Neuronal stem cell (in vitro differentiated cells): ENCODE data around the gene ZNF485.

Experiments used
- DNase-seq: peaks from one replicate; pipeline ENCODE4 v3.0.0-alpha.2; 2013; ENCODE audit warnings: low spot score
- H2AFZ ChIP-seq: one replicate; pipeline ENCODE4 v1.6.1; 2013; ENCODE audit warnings: mild to moderate bottlenecking, low read length, inconsistent platforms
- H2AK5ac ChIP-seq: 2 replicates; pipeline ENCODE4 v1.6.1; 2013; ENCODE audit warnings: low read depth, mild to moderate bottlenecking, inconsistent platforms, low read length, moderate library complexity, mixed read lengths
- H2BK120ac ChIP-seq: 2 replicates; pipeline ENCODE4 v1.6.1; 2013; ENCODE audit warnings: low read depth, mild to moderate bottlenecking, inconsistent platforms, low read length, moderate library complexity, mixed read lengths
- H2BK12ac ChIP-seq: one replicate; pipeline ENCODE4 v1.6.1; 2013; ENCODE audit warnings: low read length, inconsistent platforms
- H2BK15ac ChIP-seq: 2 replicates; pipeline ENCODE4 v1.6.1; 2013; ENCODE audit warnings: mild to moderate bottlenecking, low read length, inconsistent platforms, mixed read lengths
- H2BK5ac ChIP-seq: one replicate; pipeline ENCODE4 v1.6.1; 2013; ENCODE audit warnings: inconsistent platforms, mild to moderate bottlenecking, low read length, moderate library complexity
- H3K14ac ChIP-seq: one replicate; pipeline ENCODE4 v1.6.1; 2013; ENCODE audit warnings: low read length, inconsistent platforms
- H3K18ac ChIP-seq: 2 replicates; pipeline ENCODE4 v1.6.1; 2013; ENCODE audit warnings: low read length, inconsistent platforms
- H3K23ac ChIP-seq: 2 replicates; pipeline ENCODE4 v1.6.1; 2013; ENCODE audit warnings: low read depth, mild to moderate bottlenecking, mixed read lengths, low read length, inconsistent platforms; ENCODE audit not compliant: poor library complexity
- H3K27ac ChIP-seq: replicated peaks from 3 replicates; pipeline ENCODE4 v1.5.1; 2013; ENCODE audit warnings: low read length, inconsistent platforms
- H3K27me3 ChIP-seq, 3 experiments: 2 replicates each; pipeline ENCODE4 v1.6.1; 2013; ENCODE audit warnings: low read length in 3 of 3, mild to moderate bottlenecking in 2 of 3, inconsistent platforms in 1 of 3, low read depth in 1 of 3, mixed read lengths in 1 of 3, moderate library complexity in 1 of 3; ENCODE audit not compliant: control insufficient read depth in 3 of 3, insufficient read depth in 3 of 3
- H3K36me3 ChIP-seq, 2 donors: replicated peaks in 1 of 2; 2 replicates each; pipeline ENCODE4 v1.6.1; 2013; ENCODE audit warnings: low read length in 2 of 2; ENCODE audit not compliant: control insufficient read depth in 2 of 2, insufficient read depth in 2 of 2
- H3K4ac ChIP-seq: 2 replicates; pipeline ENCODE4 v1.6.1; 2013; ENCODE audit warnings: inconsistent platforms, mild to moderate bottlenecking, low read length, moderate library complexity
- H3K4me1 ChIP-seq, 2 donors: 1 replicate in 1 of 2; 2 replicates in 1 of 2; pipeline ENCODE4 v1.6.1; 2013; ENCODE audit warnings: low read length in 2 of 2, low read depth in 1 of 2; ENCODE audit not compliant: control insufficient read depth in 2 of 2, insufficient read depth in 1 of 2
- H3K4me2 ChIP-seq: one replicate; pipeline ENCODE4 v1.6.1; 2013; ENCODE audit warnings: mild to moderate bottlenecking, low read length, inconsistent platforms; ENCODE audit not compliant: insufficient read depth, poor library complexity, severe bottlenecking
- H3K4me3 ChIP-seq, 2 donors: 2 replicates each; pipeline ENCODE4 v1.5.1; 2013; ENCODE audit warnings: low read length in 2 of 2, mild to moderate bottlenecking in 2 of 2, inconsistent platforms in 1 of 2, moderate library complexity in 1 of 2
- H3K79me1 ChIP-seq: one replicate; pipeline ENCODE4 v1.6.1; 2013; ENCODE audit warnings: low read depth, mild to moderate bottlenecking, inconsistent platforms, low read length, moderate library complexity
- H3K9ac ChIP-seq: one replicate; pipeline ENCODE4 v1.6.1; 2013; ENCODE audit warnings: mild to moderate bottlenecking, low read depth, low read length, inconsistent platforms; ENCODE audit not compliant: poor library complexity
- H3K9me3 ChIP-seq, 2 donors: replicated peaks in 1 of 2; 2 replicates each; pipeline versions ENCODE3 to v1.6.1; 2013; ENCODE audit warnings: low read length in 2 of 2, mild to moderate bottlenecking in 2 of 2, inconsistent platforms in 1 of 2, low read depth in 1 of 2, mixed read lengths in 1 of 2, moderate library complexity in 1 of 2; ENCODE audit not compliant: control insufficient read depth in 2 of 2, insufficient read depth in 1 of 2
- H4K8ac ChIP-seq: one replicate; pipeline ENCODE4 v1.6.1; 2013; ENCODE audit warnings: low read depth, mild to moderate bottlenecking, inconsistent platforms, low read length, moderate library complexity
- H4K91ac ChIP-seq: one replicate; pipeline ENCODE4 v1.6.1; 2013; ENCODE audit warnings: low read length, low read depth, mild to moderate bottlenecking, inconsistent platforms; ENCODE audit not compliant: poor library complexity
- WGBS, 2 donors: extraction: QIAGEN DNeasy Blood & Tissue Kit; methylation state at CpG; one replicate each; pipeline ENCODE4 v1.1.7; 2013; ENCODE audit warnings: missing lambda C conversion rate in 2 of 2, mixed read lengths in 1 of 2; ENCODE audit not compliant: insufficient read length in 2 of 2, insufficient replicate concordance in 1 of 2; ENCODE audit errors: extremely low coverage in 2 of 2; 5-methylcytosine and 5-hydroxymethylcytosine counted together

ZNF485 gene

GRCh38 chr10:43658227-43658626 is 52.0 kb downstream of the ZNF485 start:
- Histone ChIP-seq H2BK12ac (peak overlapping the region; percentile 63), H2AK5ac (no peak overlapping the region)
- no CpG with 5 or more reads among the region's 8 CpGs for WGBS, 2 donors

GRCh38 chr10:43665054-43665453 is 58.8 kb downstream of the ZNF485 start:
- Histone ChIP-seq H3K9me3 (peaks cover 0 to 2% of the 10 kb centered on the region in 2 donors), H3K27me3 (peaks cover 0 to 30% (median 0%) of the 10 kb centered on the region in 3 experiments), H3K23ac (no peak overlapping the region), H2BK15ac (no peak overlapping the region), H3K18ac (no peak overlapping the region), H2BK5ac (no peak overlapping the region), H3K4me3 (no peak overlapping the region), H2BK120ac (no peak overlapping the region), H3K4me1 (no peaks in the 10 kb centered on the region), H4K91ac (no peak overlapping the region), H3K14ac (no peak overlapping the region), H4K8ac (no peak overlapping the region), H2BK12ac (no peak overlapping the region), H3K79me1 (peaks cover 3% of the 10 kb centered on the region), H3K4ac (no peak overlapping the region), H2AFZ (no peak overlapping the region), H3K9ac (no peak overlapping the region), H2AK5ac (no peak overlapping the region), H3K36me3 (no peaks in the 10 kb centered on the region), H3K27ac (no peak overlapping the region), H3K4me2 (no peak overlapping the region)
- WGBS, 2 donors, result no CpG with 5 or more reads among the region's 3 CpGs
- DNase-seq, result no peak

More at GRCh38 chr10:43658227-43658626, 52.0 kb downstream of the ZNF485 start:
- H3K9me3 ChIP-seq, result no peaks in the 10 kb centered on the region
- no peak overlapping the region for H4K91ac ChIP-seq
- no peak overlapping the region for H3K4me3 ChIP-seq
- no peak overlapping the region for H2AFZ ChIP-seq
- DNase-seq, result no peak
- no peak overlapping the region for H3K23ac ChIP-seq
- no peak overlapping the region for H4K8ac ChIP-seq
- H3K4me2 ChIP-seq, result no peak overlapping the region
- peak overlapping the region; percentile 12 for H3K9ac ChIP-seq
- no peak overlapping the region for H2BK5ac ChIP-seq
- H2BK15ac ChIP-seq, result no peak overlapping the region
- no peaks in the 10 kb centered on the region for H3K79me1 ChIP-seq
- H3K4me1 ChIP-seq, result peaks cover 2 to 3% of the 10 kb centered on the region in 2 donors
- H2BK120ac ChIP-seq, result no peak overlapping the region
- H3K4ac ChIP-seq, result peak overlapping the region; percentile 76
- no peak overlapping the region for H3K27ac ChIP-seq
- no peak overlapping the region for H3K18ac ChIP-seq
- H3K36me3 ChIP-seq, result peaks cover 0 to 2% of the 10 kb centered on the region in 2 donors
- H3K27me3 ChIP-seq, result no peaks in the 10 kb centered on the region
- H3K14ac ChIP-seq, result no peak overlapping the region

- Histone ChIP-seq H4K91ac (no peak overlapping the region), H3K4ac (no peak overlapping the region), H3K36me3 (no peaks in the 10 kb centered on the region), H3K23ac (no peak overlapping the region), H3K4me3 (no peak overlapping the region), H3K9ac (no peak overlapping the region), H3K27me3 (peaks cover 0 to 40% (median 5%) of the 10 kb centered on the region in 3 experiments), H3K18ac (no peak overlapping the region), H2AK5ac (no peak overlapping the region), H3K4me2 (no peak overlapping the region), H2BK12ac (no peak overlapping the region), H2BK120ac (no peak overlapping the region), H3K14ac (no peak overlapping the region), H4K8ac (no peak overlapping the region), H2BK5ac (no peak overlapping the region), H3K79me1 (peaks cover 3% of the 10 kb centered on the region), H3K4me1 (no peaks in the 10 kb centered on the region), H3K27ac (no peak overlapping the region), H2AFZ (no peak overlapping the region), H3K9me3 (peaks cover 0 to 2% of the 10 kb centered on the region in 2 donors), H2BK15ac (no peak overlapping the region)
- no CpG with 5 or more reads among the region's 9 CpGs for WGBS, 2 donors
- no peak for DNase-seq
Observed at GRCh38 chr10:43666552-43666951, 60.3 kb downstream of the ZNF485 start.

- Histone ChIP-seq H2BK15ac (no peak overlapping the region), H4K91ac (no peak overlapping the region), H3K27me3 (peaks cover 0 to 43% (median 5%) of the 10 kb centered on the region in 3 experiments), H3K14ac (peak overlapping the region; percentile 49), H3K36me3 (no peaks in the 10 kb centered on the region), H3K4ac (no peak overlapping the region), H2BK120ac (no peak overlapping the region), H3K9me3 (peaks cover 0 to 2% of the 10 kb centered on the region in 2 donors), H3K79me1 (peaks cover 3% of the 10 kb centered on the region), H3K27ac (no peak overlapping the region), H2BK5ac (no peak overlapping the region), H3K4me2 (no peak overlapping the region), H2AK5ac (no peak overlapping the region), H3K4me1 (no peaks in the 10 kb centered on the region), H4K8ac (no peak overlapping the region), H3K23ac (peak overlapping the region; percentile 34), H3K4me3 (no peak overlapping the region), H2AFZ (peak overlapping the region; percentile 61), H2BK12ac (no peak overlapping the region), H3K18ac (no peak overlapping the region), H3K9ac (no peak overlapping the region)
- no peak for DNase-seq
- no CpG with 5 or more reads among the region's 35 CpGs for WGBS, 2 donors
Observed at GRCh38 chr10:43667317-43667731, 61.1 kb downstream of the ZNF485 start.
